HG03280 (cell line): Measurements from ENCODE around the gene C19orf73.
A peak's percentile ranks its signal among the peaks of the same experiment; 100 is the strongest.
"Not testable (repeated sequence)": the region's sequence is repeated elsewhere in the genome, so short reads cannot be mapped to it uniquely, and the experiment has no call there.

Experiments
- ATAC-seq: cut with Tn5 transposase; IDR thresholded peaks from one replicate; pipeline ENCODE4 v1.9.1; 2021; ENCODE audit warnings: mild to moderate bottlenecking, moderate library complexity; ENCODE audit not compliant: unreplicated experiment

Gene C19orf73

DNA sequence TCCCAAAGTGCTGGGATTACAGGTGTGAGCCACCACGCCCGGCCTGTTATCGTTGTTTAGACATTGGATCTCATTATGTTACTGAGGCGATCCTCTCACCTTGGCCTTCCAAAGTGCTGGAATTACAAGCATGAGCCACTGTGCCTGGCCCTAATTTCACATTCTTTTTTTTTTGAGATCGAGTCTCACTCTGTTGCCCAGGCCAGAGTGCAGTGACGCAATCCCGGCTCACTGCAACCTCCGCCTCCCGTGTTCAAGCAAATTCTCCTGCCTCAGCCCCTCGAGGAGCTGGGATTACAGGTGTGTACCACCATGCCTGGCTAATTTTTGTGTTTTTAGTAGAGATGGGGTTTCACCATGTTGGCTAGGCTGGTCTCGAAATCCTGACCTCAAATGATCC, 4.3 kb upstream of the C19orf73 start:
- ATAC-seq = not testable (repeated sequence)

DNA sequence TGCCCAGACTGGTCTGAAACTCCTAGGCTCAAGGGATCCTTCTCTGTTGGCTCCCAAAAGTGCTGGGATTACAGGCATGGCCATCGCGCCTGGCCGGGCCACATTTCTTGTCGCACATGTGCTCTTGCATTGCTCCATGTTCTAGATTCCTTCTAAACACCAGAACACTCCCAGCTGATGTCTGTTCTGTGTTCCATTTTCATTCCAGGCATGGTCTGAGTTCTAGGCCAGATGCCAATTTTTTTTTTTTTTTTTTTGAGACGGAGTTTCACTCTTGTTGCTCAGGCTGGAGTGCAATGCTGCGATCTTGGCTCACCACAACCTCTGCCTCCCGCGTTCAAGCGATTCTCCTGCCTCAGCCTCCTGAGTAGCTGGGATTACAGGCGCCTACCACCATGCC, 2.9 kb upstream of the C19orf73 start:
- ATAC-seq = not testable (repeated sequence)

DNA sequence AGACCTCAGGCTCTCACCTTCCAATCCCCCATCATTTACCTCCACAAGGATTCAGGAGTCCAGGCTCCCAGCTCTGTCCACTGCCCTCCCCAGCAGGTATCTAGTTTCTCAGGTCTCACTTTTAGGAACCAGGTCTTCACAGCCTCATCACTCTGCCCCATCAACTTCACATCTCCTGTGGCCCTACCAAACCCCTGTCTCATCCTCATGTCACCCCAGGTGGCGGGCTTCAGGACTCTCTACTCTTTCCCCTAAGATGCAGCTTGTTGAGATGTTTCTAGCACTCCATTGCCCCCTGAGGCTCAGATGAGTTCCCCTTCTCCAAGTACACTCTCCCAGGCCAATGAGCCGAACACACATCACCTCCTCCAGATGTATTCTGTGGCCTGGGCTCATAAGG, 1.9 kb upstream of the C19orf73 start:
- ATAC-seq = no peak

DNA sequence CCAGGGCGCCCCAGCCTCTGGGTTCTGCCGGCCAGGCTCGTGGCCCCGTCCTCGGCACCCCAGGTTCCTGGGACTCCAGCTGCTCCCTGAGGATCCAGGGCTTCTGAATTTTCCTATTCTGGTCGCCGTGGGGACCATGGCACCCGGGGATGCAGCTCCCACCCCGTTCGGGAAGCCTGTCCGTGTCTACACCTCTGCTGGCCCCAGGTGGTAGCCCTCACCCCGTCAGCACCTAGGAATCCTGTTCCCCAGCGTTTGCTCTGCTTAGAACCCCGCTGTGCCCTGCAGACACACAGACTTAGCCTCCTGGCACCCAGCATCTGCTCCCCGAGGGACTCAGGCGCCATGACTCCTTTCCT, 1.4 kb upstream of the C19orf73 start:
- ATAC-seq = no peak

DNA sequence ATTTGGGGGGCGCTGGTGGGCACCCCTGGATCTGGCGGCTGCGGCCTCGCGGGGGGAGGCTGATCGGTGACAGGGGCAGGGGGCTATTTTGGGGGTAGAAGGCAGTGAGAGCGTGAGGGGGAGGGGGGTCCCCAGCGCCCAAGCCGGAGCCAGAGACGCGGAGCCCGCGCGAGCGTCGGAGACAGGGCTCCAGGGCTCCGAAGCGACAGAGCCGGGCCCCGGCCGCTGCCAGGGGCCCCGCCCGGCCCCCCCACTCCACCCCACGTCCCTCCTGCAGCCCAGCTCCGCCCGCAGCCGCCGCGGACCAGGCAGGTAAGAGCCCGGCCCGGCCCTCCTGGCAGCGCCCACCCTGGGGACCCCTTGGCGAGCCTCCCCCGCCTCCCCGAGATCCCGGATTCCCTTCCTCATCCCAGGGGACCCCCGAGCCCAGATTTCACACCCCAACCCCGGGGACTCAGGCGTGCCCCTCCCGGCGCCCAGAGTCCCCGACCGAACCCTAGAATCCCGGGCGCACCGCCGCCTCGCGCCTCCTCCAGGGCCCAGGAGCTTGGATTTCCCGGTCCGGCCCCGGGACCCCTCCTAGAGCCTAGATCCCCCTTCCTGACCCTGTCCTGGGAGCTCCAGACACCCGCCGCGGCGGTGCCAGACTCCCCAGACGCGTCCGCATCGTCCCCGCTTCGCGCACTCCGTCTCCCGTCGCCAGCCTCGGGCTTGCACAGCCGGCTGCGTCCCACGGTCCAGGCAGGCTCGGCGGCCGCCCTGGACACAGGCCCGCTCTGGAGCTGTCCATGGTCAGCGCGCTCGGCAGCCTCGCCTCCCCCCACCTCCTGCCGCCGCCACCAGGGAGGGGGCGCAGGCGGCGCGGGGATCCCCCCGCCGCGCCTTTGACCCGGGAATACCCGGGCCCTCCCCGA, 725 bp upstream of the C19orf73 start, which contains the start of gene PPFIA3:
Gene PPFIA3 (plus strand): TSS at position 134 of the 914 bp plus-strand sequence. CDS start 8,330 bp downstream, outside the sequence.
- no peak for ATAC-seq

DNA sequence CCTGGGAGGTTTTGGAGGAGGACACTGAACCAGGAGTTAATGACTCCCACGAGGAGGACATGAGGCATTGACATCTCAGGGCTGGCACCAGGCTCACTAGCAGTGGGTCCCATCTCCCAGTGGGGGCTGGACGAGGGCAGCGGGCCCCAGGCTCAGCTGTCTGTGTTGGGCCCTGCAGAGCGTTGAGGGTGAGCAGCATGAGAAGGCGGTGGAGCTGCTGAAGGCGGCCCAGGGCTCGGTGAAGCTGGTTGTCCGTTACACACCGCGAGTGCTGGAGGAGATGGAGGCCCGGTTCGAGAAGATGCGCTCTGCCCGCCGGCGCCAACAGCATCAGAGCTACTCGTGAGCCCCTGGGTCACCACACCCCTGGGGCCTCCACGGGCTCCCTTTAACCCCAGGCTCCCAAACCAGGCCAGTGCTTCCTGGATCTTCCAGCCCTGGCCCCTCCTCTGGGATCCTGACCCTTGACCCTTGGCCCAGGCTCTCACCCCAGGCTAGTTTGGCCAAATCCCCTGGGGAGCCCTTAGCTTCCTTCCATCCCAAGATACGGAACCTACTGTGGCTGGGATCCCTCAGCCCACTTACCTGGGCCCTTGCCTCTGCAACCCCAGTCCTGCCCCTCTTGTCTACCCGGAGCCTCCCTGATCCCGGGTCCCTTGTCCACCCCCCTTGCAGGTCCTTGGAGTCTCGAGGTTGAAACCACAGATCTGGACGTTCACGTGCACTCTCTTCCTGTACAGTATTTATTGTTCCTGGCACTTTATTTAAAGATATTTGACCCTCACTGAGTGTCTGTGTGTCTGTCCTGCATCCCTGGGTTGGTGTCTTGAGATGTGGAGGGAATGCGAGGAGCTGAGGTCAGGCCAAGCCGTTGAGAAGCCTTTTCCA, 1.0 kb downstream of the C19orf73 start:
- ATAC-seq = no peak

DNA sequence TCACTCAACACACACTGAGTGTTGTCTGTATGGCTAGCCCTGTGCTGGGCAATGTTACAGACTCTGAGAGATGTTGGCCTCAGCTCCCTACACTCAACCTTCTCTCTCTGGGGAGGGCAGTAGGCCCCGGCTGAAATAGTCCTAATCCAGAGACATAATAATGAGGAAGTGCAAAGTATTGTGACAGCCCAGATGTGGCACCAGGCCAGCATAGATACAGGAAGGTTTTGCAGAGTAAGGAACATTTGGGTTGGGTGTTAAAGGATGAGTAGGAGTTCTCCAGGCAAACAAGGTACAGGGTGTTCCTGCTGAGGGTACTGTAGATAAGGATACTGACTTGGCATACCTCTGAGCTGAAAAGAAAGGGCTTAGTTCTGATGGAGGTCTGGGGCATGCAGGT, 2.4 kb downstream of the C19orf73 start:
- no peak for ATAC-seq

DNA sequence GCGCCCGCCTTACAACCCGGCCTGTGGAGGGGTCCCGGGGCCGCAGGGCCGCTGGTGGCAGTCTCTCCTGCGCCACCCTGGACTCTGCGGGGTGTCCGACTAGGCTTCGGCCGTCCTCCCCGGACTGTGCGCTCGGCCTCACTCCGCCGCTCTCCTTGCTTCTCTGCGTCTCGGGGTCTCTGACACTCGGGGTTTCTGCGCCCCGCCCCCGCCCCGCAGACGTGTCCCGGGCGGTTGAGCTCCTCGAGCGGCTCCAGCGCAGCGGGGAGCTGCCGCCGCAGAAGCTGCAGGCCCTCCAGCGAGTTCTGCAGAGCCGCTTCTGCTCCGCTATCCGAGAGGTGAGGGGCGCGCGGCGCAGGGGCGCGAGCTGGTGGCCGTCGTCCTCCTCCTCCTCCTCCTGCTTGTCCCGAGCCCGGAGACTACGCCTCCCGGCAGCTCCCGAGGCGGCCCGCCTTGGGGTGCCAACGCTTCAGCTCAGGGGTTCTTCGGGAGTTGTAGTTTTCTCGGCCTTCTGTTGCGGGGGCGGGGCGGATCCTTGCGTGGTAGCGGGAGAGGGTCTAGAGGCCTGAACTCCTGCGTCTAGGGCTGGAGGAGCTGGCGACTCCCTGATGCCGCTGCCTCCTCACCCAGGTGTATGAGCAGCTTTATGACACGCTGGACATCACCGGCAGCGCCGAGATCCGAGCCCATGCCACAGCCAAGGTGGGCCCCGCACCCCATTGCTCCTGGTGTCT, 4.1 kb downstream of the C19orf73 start:
- no peak for ATAC-seq

DNA sequence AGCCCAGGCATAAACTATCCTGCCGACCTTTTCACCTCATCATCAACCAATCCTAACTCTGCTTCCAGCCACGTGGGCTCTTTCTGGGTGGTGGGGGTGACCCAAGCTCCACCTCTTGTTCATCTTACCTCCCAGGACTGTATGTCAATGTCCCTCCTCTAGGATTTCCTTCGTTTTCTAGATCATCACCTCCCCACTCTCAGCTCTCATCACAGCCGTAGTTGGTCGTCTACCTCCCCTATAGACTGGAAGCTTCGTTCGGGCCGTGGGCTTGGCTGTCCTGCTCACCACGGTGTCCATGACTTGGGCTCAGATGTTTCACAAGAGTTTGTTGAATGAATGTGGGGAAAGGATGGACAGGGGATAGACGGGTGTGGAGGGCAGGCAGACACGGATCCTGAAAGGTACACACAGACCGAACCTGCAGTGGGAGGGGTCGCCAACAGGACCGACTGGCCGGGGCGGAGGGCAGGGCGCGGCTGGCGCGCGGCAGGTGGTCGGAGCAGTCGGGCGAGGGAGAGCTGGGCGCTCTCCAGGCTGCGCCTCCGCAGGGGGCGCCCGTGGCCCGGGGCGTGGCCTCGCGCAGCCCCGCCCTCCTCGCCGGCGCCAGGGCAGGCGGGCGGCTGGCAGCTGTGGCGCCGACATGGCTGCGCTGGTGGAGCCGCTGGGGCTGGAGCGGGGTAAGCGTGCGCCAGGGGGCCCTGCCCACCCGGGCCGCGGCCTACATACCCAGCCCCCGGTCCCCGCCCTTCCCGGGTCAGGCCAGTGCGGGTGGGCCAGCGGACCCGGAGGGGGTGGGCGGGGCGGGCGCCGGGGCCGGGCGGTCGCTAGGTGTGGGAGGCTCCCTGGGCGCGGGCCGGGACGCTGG, 4.9 kb downstream of the C19orf73 start, which contains the start of gene LIN7B:
Gene LIN7B (plus strand): TSS at position 609 of the 868 bp plus-strand sequence. CDS start 35 bp downstream, at position 644.
- peak; percentile 41 for ATAC-seq

DNA sequence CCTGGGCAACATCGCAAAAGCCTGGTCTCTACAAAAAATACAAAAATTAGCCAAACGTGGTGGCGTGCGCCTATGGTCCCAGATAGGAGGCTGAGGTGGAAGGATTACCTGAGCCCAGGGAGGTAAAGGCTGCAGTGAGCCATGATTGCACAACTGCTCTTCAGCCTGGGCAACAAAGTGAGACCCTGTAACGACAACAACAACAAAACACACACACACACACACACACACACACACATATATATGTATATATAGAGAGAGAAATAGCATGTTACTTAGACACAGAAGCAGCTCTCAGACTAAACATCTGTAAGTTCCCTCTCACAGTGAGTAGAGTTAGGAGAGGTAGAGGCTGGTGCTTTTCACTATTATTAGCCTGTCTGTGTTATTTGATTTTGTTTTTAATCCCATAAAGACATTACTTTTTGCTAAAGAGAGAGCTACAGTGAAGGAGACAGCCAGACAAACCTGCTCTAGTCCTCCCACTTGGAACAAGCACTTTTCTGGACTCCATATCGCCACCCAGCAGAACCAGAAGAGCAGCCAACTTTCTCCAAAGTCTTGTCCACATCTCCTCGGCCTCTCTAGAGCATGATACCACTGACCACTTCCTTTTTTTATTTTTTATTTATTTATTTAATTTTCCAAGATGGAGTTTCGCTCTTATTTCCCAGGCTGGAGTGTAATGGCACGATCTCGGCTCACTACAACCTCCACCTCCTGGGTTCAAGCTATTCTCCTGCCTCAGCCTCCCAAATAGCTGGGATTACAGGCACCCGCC, 7.5 kb downstream of the C19orf73 start:
- ATAC-seq = no peak

DNA sequence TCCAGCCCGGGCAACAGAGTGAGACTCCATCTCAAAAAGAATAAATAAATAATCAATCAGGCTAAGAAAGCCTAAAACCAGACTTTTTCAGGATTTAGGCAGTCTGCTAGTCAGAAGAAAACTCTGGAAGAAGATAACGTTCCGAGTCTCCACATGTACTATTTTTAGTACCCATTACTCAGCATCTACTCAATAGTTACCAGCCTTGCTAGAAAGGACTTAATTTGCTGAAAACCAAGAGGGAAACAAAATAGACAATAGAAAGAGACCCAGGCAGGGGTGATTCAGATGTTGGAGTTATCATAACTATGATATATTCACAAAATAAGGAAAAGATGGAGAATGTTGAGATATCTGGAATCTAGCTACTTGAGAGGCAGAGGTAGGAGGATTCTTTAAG, 8.4 kb downstream of the C19orf73 start:
- ATAC-seq = no peak

DNA sequence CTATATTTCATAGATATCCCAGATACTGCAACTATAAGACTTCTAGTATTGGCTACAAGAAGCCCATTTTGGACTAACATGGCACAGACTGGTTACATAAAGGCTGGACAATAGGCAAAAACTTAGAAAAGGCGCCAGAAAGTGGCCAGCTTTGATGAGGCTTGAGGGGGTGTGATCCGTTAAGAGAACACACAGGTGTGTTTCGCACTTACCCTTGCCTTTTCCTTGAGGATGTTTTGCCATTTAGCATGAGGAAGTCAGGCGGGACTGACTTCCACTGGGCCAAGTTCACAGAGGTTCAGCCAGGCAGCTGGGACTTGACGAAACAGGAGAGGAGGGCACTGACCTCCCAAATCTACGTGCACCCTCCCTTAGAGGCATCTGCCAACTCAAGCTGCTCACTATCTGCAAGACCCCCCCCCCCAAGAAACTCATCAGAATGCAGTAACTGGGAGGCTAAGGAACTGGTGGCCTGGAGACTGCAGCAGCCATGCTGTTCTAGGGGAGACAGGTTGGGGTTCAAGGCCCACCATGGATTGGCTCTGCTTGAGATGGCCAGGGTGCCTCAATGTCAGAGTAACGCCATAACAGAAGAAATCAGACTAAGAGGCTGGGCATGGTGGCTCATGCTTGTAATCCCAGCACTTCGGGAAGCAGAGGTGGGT, 9.2 kb downstream of the C19orf73 start:
- ATAC-seq = no peak

DNA sequence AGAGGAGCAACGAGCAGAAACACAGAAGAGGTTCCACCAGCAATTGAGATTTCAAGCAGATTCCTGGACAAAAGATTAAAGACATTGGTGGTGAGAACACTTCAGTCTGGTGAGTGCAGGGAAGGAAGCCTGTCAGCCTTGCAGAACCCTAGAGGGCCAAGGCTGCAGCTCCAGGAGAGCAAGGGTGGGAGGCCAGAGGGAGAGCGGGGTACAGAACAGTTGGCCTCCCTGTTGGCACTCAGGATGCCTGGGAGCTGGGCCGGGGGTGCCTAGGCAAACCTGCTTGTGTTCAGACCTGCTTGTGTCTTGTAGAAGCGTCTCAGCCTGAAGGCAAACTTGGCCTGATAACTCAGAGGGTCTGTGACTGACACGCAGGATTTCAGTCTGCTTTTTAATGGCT, 9.9 kb downstream of the C19orf73 start:
- no peak for ATAC-seq

DNA sequence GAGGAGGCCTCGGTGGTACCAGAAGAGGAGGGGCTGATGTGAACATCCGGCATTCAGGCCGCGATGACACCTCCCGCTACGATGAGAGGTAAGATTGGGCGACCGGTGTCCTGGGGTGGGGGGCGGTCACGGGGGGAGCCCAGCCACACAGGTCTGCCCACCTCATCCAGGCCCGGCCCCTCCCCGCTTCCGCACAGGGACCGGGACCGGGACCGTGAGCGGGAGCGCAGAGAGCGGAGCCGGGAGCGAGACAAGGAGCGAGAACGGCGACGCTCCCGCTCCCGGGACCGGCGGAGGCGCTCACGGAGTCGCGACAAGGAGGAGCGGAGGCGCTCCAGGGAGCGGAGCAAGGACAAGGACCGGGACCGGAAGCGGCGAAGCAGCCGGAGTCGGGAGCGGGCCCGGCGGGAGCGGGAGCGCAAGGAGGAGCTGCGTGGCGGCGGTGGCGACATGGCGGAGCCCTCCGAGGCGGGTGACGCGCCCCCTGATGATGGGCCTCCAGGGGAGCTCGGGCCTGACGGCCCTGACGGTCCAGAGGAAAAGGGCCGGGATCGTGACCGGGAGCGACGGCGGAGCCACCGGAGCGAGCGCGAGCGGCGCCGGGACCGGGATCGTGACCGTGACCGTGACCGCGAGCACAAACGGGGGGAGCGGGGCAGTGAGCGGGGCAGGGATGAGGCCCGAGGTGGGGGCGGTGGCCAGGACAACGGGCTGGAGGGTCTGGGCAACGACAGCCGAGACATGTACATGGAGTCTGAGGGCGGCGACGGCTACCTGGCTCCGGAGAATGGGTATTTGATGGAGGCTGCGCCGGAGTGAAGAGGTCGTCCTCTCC, 11.1 kb downstream of the C19orf73 start:
- ATAC-seq = no peak

DNA sequence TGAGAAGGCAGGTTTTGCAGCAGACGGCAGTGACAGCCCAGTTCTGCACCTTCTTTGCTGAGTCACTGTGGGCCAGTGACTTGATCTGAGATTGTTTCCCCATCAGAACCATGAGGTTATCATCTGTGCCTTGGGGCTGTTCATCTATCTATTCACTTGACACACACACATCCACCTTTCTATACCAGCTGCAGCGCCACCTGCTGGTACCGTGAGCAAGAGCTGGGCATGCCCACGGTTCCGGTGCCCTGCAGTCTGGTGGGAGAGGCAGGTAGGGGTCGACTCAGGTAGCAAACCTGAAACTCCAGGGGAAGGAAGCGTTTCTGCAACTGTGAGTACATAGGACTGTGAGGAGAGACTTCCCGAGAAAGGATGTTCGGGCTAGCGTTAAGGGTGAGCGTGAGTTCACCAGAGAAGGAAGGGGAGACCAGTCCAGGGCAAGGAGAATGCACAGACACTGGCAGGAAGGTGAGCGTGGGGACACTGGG, 12.3 kb downstream of the C19orf73 start:
- ATAC-seq = no peak

DNA sequence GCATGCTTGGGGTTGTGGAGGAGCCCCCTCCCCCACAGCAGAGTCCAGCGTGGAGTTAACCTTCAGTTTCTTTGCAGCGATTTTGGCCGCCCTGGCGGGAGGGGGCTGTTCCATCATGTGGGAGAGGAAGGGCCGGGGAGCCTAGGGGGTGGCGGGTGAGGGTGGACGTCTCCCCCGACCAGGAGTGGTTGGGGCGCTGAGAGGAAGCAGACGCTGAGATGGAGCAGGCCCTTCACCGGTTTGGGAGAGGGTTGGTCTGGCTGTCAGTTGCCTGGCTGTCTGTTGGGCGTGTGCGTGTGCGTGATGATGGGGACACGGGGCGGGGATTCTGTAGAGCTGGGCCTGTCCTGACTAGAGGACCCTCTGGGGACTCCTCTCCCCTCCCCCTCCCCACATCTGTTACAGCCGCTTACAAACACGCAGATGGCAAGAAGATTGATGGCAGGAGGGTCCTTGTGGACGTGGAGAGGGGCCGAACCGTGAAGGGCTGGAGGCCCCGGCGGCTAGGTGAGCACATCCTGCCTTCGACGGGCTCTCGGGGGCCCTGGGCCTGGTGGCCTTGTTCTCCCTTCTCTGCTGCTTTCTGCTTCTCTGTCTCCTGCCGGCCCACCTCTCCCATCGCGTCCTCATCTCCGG, 14.6 kb downstream of the C19orf73 start:
- no peak for ATAC-seq
